ENCODE results near the gene NFKBIA.
"Not testable (repeated sequence)": the region's sequence is repeated elsewhere in the genome, so short reads cannot be mapped to it uniquely, and the experiment has no call there.

The NFKBIA gene

DNA sequence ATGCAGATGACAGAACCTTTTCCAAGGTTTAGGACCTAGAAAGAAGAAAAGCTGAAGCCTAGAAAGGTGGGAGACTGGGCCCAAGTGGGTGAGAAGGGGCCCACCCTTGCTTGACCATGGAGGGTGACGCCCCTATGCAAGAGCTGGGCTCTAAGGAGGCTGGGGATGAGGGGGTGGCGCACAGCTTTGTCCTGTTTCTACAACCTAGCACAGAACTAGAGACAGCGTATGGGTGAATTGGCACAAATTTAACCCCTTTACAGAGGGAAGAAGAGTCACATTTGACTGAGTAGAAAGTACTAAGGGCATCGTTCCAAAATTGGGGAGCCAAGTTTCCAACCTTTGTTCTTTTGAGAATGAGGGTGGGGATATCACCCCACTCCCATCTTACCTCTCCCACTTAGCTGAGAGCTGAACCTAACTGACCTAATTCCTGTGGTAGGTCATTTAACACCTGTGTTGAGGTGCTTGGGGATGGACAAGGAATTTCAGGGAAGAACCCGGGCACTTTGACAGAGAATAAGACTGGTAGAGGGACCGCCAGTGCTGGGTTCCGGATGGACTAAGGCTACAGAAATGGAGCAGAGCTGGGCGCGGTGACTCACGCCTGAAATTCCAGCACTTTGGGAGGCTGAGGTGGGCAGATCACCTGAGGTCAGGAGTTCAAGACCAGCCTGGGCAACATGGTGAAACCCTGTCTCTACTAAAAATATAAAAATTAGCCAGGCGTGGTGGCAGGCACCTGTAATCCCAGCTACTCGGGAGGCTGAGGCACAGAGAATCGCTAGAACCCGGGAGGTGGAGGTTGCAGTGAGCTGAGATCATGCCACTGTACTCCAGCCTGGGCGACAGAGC, 5.2 kb downstream of the NFKBIA start:
- TF ChIP-seq EZH2phosphoT487 (IDR thresholded peaks at IDR 0.05; ENCODE audit: low read depth), result no peak
- TF ChIP-seq, protein P1, sequence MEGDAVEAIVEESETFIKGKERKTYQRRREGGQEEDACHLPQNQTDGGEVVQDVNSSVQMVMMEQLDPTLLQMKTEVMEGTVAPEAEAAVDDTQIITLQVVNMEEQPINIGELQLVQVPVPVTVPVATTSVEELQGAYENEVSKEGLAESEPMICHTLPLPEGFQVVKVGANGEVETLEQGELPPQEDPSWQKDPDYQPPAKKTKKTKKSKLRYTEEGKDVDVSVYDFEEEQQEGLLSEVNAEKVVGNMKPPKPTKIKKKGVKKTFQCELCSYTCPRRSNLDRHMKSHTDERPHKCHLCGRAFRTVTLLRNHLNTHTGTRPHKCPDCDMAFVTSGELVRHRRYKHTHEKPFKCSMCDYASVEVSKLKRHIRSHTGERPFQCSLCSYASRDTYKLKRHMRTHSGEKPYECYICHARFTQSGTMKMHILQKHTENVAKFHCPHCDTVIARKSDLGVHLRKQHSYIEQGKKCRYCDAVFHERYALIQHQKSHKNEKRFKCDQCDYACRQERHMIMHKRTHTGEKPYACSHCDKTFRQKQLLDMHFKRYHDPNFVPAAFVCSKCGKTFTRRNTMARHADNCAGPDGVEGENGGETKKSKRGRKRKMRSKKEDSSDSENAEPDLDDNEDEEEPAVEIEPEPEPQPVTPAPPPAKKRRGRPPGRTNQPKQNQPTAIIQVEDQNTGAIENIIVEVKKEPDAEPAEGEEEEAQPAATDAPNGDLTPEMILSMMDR (IDR thresholded peaks at IDR 0.05; ENCODE audit: low read depth, low read length), result no peak
- peaks cover 26% of the 10 kb centered on the region for H3K79me2 ChIP-seq (ENCODE audit: low read length)
- no peaks in the 10 kb centered on the region for H3K9me3 ChIP-seq (ENCODE audit: insufficient read depth, low read length)
- peaks cover 42% of the 10 kb centered on the region for H3K36me3 ChIP-seq (replicated peaks; ENCODE audit: low read depth, low read length)
- peak overlapping the region; percentile 98 for H3K27ac ChIP-seq (ENCODE audit: low read length)
- no peak overlapping the region for H3K4me2 ChIP-seq (ENCODE audit: low read length)
- no peak overlapping the region for H3K9ac ChIP-seq (ENCODE audit: low read length)
- H2AFZ ChIP-seq (ENCODE audit: low read depth, low read length), result no peak overlapping the region
- no peaks in the 10 kb centered on the region for H3K27me3 ChIP-seq (ENCODE audit: low read depth, low read length)
- peaks cover 45% of the 10 kb centered on the region for H3K4me1 ChIP-seq (ENCODE audit: low read length)
- H4K20me1 ChIP-seq (ENCODE audit: insufficient read depth, low read length), result peaks cover 41% of the 10 kb centered on the region
- no peak overlapping the region for H3K4me3 ChIP-seq (ENCODE audit: low read length)

DNA sequence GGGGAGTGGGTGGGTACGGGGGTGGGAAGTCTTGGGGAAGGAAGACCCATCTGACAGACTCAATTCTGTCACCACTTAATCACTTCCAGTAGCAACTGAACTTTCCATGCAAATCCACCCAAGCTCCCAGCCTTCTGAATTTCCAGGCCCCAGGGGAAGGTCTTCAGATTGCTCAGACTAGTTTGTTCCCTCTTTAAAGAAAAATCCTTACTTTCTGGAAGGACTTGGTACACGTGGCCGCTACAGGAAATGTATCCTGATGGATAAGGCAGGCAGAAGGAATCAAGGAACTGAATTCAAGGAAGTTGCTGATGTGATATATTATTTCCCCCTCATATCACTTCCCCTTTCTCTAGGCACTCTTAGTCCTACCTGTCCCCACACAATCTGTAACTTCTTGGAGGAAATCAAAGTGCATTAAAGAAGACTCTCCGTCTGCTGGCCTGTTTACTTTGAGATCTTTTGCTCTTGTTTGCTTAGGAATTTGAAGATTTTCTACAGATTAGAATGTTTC, 6.4 kb downstream of the NFKBIA start:
- H3K4me1 ChIP-seq (ENCODE audit: low read length), result peaks cover 45% of the 10 kb centered on the region
- H3K4me3 ChIP-seq (ENCODE audit: low read length), result no peak overlapping the region
- H3K27me3 ChIP-seq (ENCODE audit: low read depth, low read length), result no peaks in the 10 kb centered on the region
- H3K9ac ChIP-seq (ENCODE audit: low read length), result no peak overlapping the region
- H3K27ac ChIP-seq (ENCODE audit: low read length), result peak overlapping the region; percentile 42
- H2AFZ ChIP-seq (ENCODE audit: low read depth, low read length), result no peak overlapping the region
- H4K20me1 ChIP-seq (ENCODE audit: insufficient read depth, low read length), result peaks cover 36% of the 10 kb centered on the region
- H3K36me3 ChIP-seq (replicated peaks; ENCODE audit: low read depth, low read length), result peaks cover 36% of the 10 kb centered on the region
- no peak overlapping the region for H3K4me2 ChIP-seq (ENCODE audit: low read length)
- no peak for TF ChIP-seq EZH2phosphoT487 (IDR thresholded peaks at IDR 0.05; ENCODE audit: low read depth)
- TF ChIP-seq, protein P1 (IDR thresholded peaks at IDR 0.05; ENCODE audit: low read depth, low read length), result no peak
- no peaks in the 10 kb centered on the region for H3K9me3 ChIP-seq (ENCODE audit: insufficient read depth, low read length)
- peaks cover 17% of the 10 kb centered on the region for H3K79me2 ChIP-seq (ENCODE audit: low read length)

DNA sequence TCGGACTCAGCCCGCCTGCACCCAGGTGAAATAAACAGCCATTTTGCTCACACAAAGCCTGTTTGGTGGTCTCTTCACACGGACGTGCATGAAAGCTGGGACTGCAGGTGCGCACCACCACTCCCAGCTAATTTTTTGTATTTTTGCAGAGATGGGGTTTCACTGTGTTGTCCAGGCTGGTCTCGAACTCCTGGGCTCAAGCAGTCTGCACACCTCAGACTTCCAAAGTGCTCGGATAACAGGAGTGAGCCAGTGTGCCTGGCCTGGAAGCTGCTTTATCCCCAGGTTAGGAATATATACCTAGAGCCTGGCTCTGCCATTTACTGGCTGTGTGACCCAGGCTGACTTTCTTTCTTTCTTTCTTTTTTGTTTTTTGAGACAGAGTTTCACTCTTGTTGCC, 7.9 kb downstream of the NFKBIA start:
- not testable (repeated sequence) for H3K4me3 ChIP-seq (ENCODE audit: low read length); H3K9me3 ChIP-seq (ENCODE audit: insufficient read depth, low read length); H3K27ac ChIP-seq (ENCODE audit: low read length); H3K27me3 ChIP-seq (ENCODE audit: low read depth, low read length); H3K4me2 ChIP-seq (ENCODE audit: low read length); H3K79me2 ChIP-seq (ENCODE audit: low read length); H3K9ac ChIP-seq (ENCODE audit: low read length); H2AFZ ChIP-seq (ENCODE audit: low read depth, low read length)
- Histone ChIP-seq H4K20me1 (ENCODE audit: insufficient read depth, low read length) (peaks cover 21% of the 10 kb centered on the region), H3K4me1 (ENCODE audit: low read length) (peaks cover 30% of the 10 kb centered on the region), H3K36me3 (replicated peaks; ENCODE audit: low read depth, low read length) (peaks cover 21% of the 10 kb centered on the region)

DNA sequence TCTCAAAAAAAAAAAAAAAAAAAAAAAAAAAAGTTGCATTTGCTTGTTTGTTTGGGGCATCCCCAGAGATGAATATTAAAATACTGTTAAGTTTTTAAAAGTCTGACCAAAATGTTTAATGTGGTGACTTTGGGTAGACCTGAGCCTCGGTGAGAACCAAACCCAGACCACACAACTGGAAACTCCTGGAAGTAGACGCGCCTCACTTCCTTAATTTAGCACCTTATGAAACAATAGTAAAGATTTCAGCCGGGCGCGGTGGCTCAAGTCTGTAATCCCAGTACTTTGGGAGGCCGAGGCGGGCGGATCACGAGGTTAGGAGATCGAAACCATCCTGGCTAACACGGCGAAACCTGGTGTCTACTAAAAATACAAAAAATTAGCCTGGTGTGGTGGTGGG, 9.3 kb downstream of the NFKBIA start:
- no peak for TF ChIP-seq EZH2phosphoT487 (IDR thresholded peaks at IDR 0.05; ENCODE audit: low read depth)
- TF ChIP-seq, protein P1 (IDR thresholded peaks at IDR 0.05; ENCODE audit: low read depth, low read length), result no peak
- H3K4me3 ChIP-seq (ENCODE audit: low read length), result no peak overlapping the region
- no peak overlapping the region for H3K4me2 ChIP-seq (ENCODE audit: low read length)
- peaks cover 8% of the 10 kb centered on the region for H3K36me3 ChIP-seq (replicated peaks; ENCODE audit: low read depth, low read length)
- H3K79me2 ChIP-seq (ENCODE audit: low read length), result no peaks in the 10 kb centered on the region
- no peak overlapping the region for H3K9ac ChIP-seq (ENCODE audit: low read length)
- H2AFZ ChIP-seq (ENCODE audit: low read depth, low read length), result no peak overlapping the region
- peaks cover 31% of the 10 kb centered on the region for H3K4me1 ChIP-seq (ENCODE audit: low read length)
- peaks cover 8% of the 10 kb centered on the region; the same call in 1 of the 2 replicates for H4K20me1 ChIP-seq (ENCODE audit: insufficient read depth, low read length)
- H3K27me3 ChIP-seq (ENCODE audit: low read depth, low read length), result no peaks in the 10 kb centered on the region
- no peak overlapping the region for H3K27ac ChIP-seq (ENCODE audit: low read length)
- no peaks in the 10 kb centered on the region for H3K9me3 ChIP-seq (ENCODE audit: insufficient read depth, low read length)

Data from OCI-LY3 (cell line).